GM18517 (cell line): Measurements from ENCODE around the gene LSM11.

Source experiments
- ATAC-seq: cut with Tn5 transposase; IDR thresholded peaks from one replicate; pipeline ENCODE4 v1.9.1; 2021; ENCODE audit warnings: mild to moderate bottlenecking, moderate library complexity; ENCODE audit not compliant: unreplicated experiment

LSM11 gene

GRCh38 chr5:157766902-157767301, 23.4 kb downstream of the LSM11 start:
- no peak for ATAC-seq

- no peak for ATAC-seq
Measured at GRCh38 chr5:157767689-157768088, 24.2 kb downstream of the LSM11 start.

GRCh38 chr5:157770665-157771064, 27.2 kb downstream of the LSM11 start:
- no peak for ATAC-seq

- no peak for ATAC-seq
Measured at GRCh38 chr5:157772127-157772526, 28.6 kb downstream of the LSM11 start.

DNA sequence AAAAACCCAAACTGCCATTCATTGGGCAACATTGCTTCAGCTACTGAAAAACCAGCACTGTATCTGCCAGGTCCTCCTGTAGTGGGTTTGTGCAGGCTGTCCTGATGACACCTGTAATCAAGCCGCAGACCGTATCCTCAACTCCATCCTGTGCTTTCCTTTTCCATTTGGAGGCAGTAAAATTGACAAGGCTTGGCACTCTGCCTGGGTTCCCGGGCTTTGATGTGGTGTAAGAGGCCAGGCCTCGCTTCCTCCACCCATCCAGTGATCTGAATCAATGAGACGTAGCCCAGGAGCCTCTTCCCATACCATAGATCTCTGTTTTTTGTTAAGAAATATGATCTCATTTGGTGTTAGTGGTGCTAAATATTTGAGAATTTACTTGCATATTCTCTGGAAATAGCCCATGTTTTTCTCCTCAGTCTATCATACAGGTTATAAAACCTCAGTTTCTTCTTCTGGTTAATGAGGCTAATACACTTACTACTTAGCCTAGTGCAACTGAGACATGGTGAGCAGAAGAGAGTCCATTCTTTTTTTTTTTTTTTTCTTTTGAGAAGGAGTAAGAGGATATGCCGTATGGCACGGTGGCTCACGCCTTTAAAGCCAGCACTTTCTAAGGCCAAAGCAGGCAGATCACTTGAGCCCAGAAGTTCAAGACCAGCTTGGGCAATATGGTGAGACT, 34.8 kb downstream of the LSM11 start:
- no peak for ATAC-seq

- no peak for ATAC-seq
Measured at GRCh38 chr5:157779221-157779620, 35.7 kb downstream of the LSM11 start.

DNA sequence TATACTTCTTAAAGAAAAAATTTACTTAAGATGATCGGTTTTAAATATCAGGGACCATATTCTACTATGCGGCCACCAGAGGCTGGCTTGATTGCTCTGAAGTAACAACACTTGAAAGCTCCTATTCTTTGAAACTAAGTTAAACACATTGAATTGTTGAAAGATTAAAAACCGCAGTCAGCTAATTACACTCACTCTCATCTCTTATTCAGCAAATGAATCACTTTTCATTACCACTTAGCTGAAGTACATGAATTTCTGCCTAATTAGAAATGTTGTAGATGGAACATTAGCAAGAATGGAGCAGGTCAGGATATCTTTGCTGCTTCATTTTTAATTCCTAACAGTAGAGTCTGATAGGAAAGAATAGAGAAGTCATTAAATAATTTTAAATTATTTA, 42.3 kb downstream of the LSM11 start:
- ATAC-seq: no peak

- ATAC-seq: no peak
Measured at GRCh38 chr5:157793301-157793700, 49.8 kb downstream of the LSM11 start.

GRCh38 chr5:157799578-157799977, 56.1 kb downstream of the LSM11 start:
- no peak for ATAC-seq

GRCh38 chr5:157800137-157800536, 56.6 kb downstream of the LSM11 start:
- ATAC-seq: no peak

DNA sequence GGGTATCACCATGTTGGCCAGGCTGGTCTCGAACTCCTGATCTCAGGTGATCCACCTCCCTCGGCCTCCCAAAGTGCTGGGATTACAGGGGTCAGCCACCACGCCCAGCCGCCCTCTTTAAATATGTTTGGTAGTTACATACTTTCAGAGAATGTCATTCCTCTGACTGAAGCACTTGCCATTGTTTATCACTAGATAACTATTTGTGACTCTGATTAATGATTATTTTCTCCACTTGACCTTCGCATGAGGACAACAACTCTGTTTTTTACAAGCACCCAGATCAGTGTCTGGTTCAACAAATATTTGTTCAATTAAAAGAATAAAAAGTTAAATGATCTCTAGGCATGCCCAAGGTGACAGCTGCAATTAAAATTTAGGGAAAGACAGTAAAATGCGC, 59.2 kb downstream of the LSM11 start:
- no peak for ATAC-seq

GRCh38 chr5:157808043-157808442, 64.5 kb downstream of the LSM11 start:
- ATAC-seq: no peak
